HepG2 (cell line): Measurements from ENCODE around the gene PTPN12.

ENCODE experiments used
- FOSL2 ChIP-seq: sonication (generic); formaldehyde crosslinking; IDR thresholded peaks from 2 replicates; pipeline ENCODE4 v1.4.0; 2020; ENCODE audit warnings: missing genetic modification reagents
- ZNF740 ChIP-seq: sonication (generic); formaldehyde crosslinking; IDR thresholded peaks from 2 replicates; pipeline ENCODE4 v1.4.0; 2020; ENCODE audit warnings: missing genetic modification reagents

DNA sequence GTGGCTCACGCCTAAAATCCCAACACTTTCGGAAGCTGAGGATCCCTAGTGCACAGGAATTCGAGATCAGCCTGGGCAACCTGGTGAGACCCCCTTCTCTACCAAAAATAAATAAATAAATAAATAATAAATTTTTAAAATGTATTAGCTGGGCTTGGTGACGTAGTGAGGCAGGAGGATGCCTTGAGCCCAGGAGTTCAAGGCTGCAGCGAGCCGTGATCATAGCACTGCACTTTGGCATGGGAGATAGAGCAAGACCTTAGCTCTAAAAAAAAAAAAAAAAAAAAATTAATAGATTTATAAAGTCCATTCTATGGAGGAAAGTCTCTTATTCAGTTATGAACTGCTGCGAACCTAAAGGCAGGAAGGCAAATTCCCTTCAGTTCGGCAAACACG lies 1.1 kb upstream of the PTPN12 start:
- TF ChIP-seq FOSL2 (CRISPR knock-in tag) (no peak), ZNF740 (CRISPR knock-in tag) (no peak)
